Neuronal stem cell (in vitro differentiated cells): Measurements from ENCODE around the gene CDK5R1.

Source experiments
- DNase-seq: peaks from one replicate; pipeline ENCODE4 v3.0.0-alpha.2; 2013; ENCODE audit warnings: low spot score
- H2AFZ ChIP-seq: one replicate; pipeline ENCODE4 v1.6.1; 2013; ENCODE audit warnings: mild to moderate bottlenecking, low read length, inconsistent platforms
- H2AK5ac ChIP-seq: 2 replicates; pipeline ENCODE4 v1.6.1; 2013; ENCODE audit warnings: low read depth, mild to moderate bottlenecking, inconsistent platforms, low read length, moderate library complexity, mixed read lengths
- H2BK120ac ChIP-seq: 2 replicates; pipeline ENCODE4 v1.6.1; 2013; ENCODE audit warnings: low read depth, mild to moderate bottlenecking, inconsistent platforms, low read length, moderate library complexity, mixed read lengths
- H2BK12ac ChIP-seq: one replicate; pipeline ENCODE4 v1.6.1; 2013; ENCODE audit warnings: low read length, inconsistent platforms
- H2BK15ac ChIP-seq: 2 replicates; pipeline ENCODE4 v1.6.1; 2013; ENCODE audit warnings: mild to moderate bottlenecking, low read length, inconsistent platforms, mixed read lengths
- H2BK5ac ChIP-seq: one replicate; pipeline ENCODE4 v1.6.1; 2013; ENCODE audit warnings: inconsistent platforms, mild to moderate bottlenecking, low read length, moderate library complexity
- H3K14ac ChIP-seq: one replicate; pipeline ENCODE4 v1.6.1; 2013; ENCODE audit warnings: low read length, inconsistent platforms
- H3K18ac ChIP-seq: 2 replicates; pipeline ENCODE4 v1.6.1; 2013; ENCODE audit warnings: low read length, inconsistent platforms
- H3K23ac ChIP-seq: 2 replicates; pipeline ENCODE4 v1.6.1; 2013; ENCODE audit warnings: low read depth, mild to moderate bottlenecking, mixed read lengths, low read length, inconsistent platforms; ENCODE audit not compliant: poor library complexity
- H3K27ac ChIP-seq: replicated peaks from 3 replicates; pipeline ENCODE4 v1.5.1; 2013; ENCODE audit warnings: low read length, inconsistent platforms
- H3K27me3 ChIP-seq, 3 experiments: 2 replicates each; pipeline ENCODE4 v1.6.1; 2013; ENCODE audit warnings: low read length in 3 of 3, mild to moderate bottlenecking in 2 of 3, inconsistent platforms in 1 of 3, low read depth in 1 of 3, mixed read lengths in 1 of 3, moderate library complexity in 1 of 3; ENCODE audit not compliant: control insufficient read depth in 3 of 3, insufficient read depth in 3 of 3
- H3K36me3 ChIP-seq, 2 donors: replicated peaks in 1 of 2; 2 replicates each; pipeline ENCODE4 v1.6.1; 2013; ENCODE audit warnings: low read length in 2 of 2; ENCODE audit not compliant: control insufficient read depth in 2 of 2, insufficient read depth in 2 of 2
- H3K4ac ChIP-seq: 2 replicates; pipeline ENCODE4 v1.6.1; 2013; ENCODE audit warnings: inconsistent platforms, mild to moderate bottlenecking, low read length, moderate library complexity
- H3K4me1 ChIP-seq, 2 donors: 1 replicate in 1 of 2; 2 replicates in 1 of 2; pipeline ENCODE4 v1.6.1; 2013; ENCODE audit warnings: low read length in 2 of 2, low read depth in 1 of 2; ENCODE audit not compliant: control insufficient read depth in 2 of 2, insufficient read depth in 1 of 2
- H3K4me2 ChIP-seq: one replicate; pipeline ENCODE4 v1.6.1; 2013; ENCODE audit warnings: mild to moderate bottlenecking, low read length, inconsistent platforms; ENCODE audit not compliant: insufficient read depth, poor library complexity, severe bottlenecking
- H3K4me3 ChIP-seq, 2 donors: 2 replicates each; pipeline ENCODE4 v1.5.1; 2013; ENCODE audit warnings: low read length in 2 of 2, mild to moderate bottlenecking in 2 of 2, inconsistent platforms in 1 of 2, moderate library complexity in 1 of 2
- H3K79me1 ChIP-seq: one replicate; pipeline ENCODE4 v1.6.1; 2013; ENCODE audit warnings: low read depth, mild to moderate bottlenecking, inconsistent platforms, low read length, moderate library complexity
- H3K9ac ChIP-seq: one replicate; pipeline ENCODE4 v1.6.1; 2013; ENCODE audit warnings: mild to moderate bottlenecking, low read depth, low read length, inconsistent platforms; ENCODE audit not compliant: poor library complexity
- H3K9me3 ChIP-seq, 2 donors: replicated peaks in 1 of 2; 2 replicates each; pipeline versions ENCODE3 to v1.6.1; 2013; ENCODE audit warnings: low read length in 2 of 2, mild to moderate bottlenecking in 2 of 2, inconsistent platforms in 1 of 2, low read depth in 1 of 2, mixed read lengths in 1 of 2, moderate library complexity in 1 of 2; ENCODE audit not compliant: control insufficient read depth in 2 of 2, insufficient read depth in 1 of 2
- H4K8ac ChIP-seq: one replicate; pipeline ENCODE4 v1.6.1; 2013; ENCODE audit warnings: low read depth, mild to moderate bottlenecking, inconsistent platforms, low read length, moderate library complexity
- H4K91ac ChIP-seq: one replicate; pipeline ENCODE4 v1.6.1; 2013; ENCODE audit warnings: low read length, low read depth, mild to moderate bottlenecking, inconsistent platforms; ENCODE audit not compliant: poor library complexity
- WGBS, 2 donors: extraction: QIAGEN DNeasy Blood & Tissue Kit; methylation state at CpG; one replicate each; pipeline ENCODE4 v1.1.7; 2013; ENCODE audit warnings: missing lambda C conversion rate in 2 of 2, mixed read lengths in 1 of 2; ENCODE audit not compliant: insufficient read length in 2 of 2, insufficient replicate concordance in 1 of 2; ENCODE audit errors: extremely low coverage in 2 of 2; 5-methylcytosine and 5-hydroxymethylcytosine counted together

CDK5R1 gene

DNA sequence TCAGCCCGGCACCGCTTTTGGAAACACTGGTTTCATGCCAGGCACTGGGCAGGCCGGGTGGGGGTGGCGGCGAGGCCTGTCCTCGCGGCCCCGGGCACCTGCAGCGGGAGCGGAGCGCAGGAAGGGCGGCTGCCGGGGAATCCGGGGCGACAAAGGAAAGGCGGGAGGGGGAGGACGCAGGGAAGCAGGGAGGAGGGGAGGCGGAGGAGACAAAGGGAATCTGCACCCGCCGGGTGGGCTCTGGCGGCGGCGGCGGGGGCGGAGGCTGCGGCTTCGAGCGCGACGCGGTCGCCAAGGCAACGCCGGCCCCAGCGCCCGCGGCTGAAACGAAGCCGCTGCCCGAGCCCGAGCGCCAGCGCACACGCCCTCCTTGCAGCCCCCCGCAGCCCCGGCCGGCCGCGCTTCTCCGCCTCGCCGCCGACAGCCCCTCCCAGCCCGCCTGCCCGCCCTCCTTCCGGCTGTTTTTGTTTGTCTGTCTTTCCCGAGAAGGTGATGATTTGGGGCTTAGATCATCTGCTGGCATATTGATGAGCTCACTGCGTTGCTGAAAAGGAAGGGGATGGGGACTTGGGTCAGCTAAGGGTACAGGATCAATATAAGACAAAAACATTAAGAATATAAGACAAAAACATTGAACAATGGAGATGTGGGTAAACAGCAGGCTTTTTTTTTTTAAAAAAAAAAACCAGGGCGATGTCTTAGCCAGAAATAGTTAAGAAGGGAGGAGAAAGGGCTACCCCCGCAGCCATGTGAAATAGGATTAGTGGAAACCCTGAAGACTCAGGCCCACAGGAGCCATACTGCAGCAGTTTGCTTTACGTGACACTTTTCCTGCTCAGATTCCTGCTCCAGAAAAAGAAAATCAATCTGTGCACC lies 32.7 kb downstream of the CDK5R1 start:
- DNase-seq = peak; percentile 91
- Histone ChIP-seq H3K9ac (peak overlapping the region; percentile 74), H3K23ac (no peak overlapping the region), H3K18ac (peak overlapping the region; percentile 72), H3K4me3 (peak overlapping the region; percentile 39 to 71), H3K36me3 (no peaks in the 10 kb centered on the region), H2AFZ (peak overlapping the region; percentile 75), H2BK15ac (peak overlapping the region; percentile 84), H4K8ac (peak overlapping the region; percentile 43), H4K91ac (peak overlapping the region; percentile 30), H3K27ac (peak overlapping the region; percentile 94), H2BK120ac (peak overlapping the region; percentile 56), H2BK5ac (peak overlapping the region; percentile 82), H3K79me1 (no peaks in the 10 kb centered on the region), H3K14ac (no peak overlapping the region), H3K4me1 (peaks cover 39 to 59% of the 10 kb centered on the region in 2 donors), H3K27me3 (no peaks in the 10 kb centered on the region), H3K9me3 (no peaks in the 10 kb centered on the region), H2BK12ac (peak overlapping the region; percentile 16), H3K4ac (no peak overlapping the region), H3K4me2 (peak overlapping the region; percentile 52), H2AK5ac (peak overlapping the region; percentile 88)
- WGBS, 2 donors = no CpG with 5 or more reads among the region's 61 CpGs

DNA sequence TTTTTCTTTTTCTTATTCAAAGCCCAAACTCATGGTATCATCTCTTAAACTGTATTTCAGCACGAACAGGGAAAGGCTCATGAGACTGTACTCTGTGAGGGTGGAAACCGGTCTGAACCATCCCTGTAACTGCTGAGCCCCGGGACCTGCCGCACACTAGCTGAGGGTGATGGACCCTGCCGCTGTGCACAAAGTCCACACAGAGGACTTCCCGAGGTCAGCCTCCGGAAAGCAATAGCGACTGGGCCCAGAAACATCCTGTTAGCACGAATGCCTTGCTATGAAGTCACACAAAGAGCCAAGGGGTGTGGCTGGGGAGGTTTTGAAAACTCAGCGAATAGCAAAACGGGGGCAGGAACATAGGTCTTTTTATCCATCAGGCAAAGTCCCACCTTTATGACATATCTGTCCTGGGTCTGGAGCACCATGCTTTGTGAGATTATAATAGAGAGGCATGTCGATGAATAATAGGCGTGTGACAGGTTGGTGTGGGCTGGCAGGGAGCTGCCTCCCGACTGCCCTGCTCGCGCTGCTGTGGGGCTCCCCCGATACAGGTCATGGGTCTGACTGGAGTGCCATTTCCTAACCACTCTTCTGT lies 33.4 kb downstream of the CDK5R1 start:
- H3K4me2 ChIP-seq = peak overlapping the region; percentile 28
- peak overlapping the region in 1 of 2 donors; percentile 39 for H3K4me3 ChIP-seq

GRCh38 chr17:32520737-32521404 lies 34.1 kb downstream of the CDK5R1 start:
- no peaks in the 10 kb centered on the region for H3K36me3 ChIP-seq
- H3K23ac ChIP-seq = no peak overlapping the region
- H3K18ac ChIP-seq = peak overlapping the region; percentile 0
- H2BK120ac ChIP-seq = no peak overlapping the region
- no peak overlapping the region for H2BK15ac ChIP-seq
- no peak overlapping the region for H3K4me2 ChIP-seq
- H2BK5ac ChIP-seq = peak overlapping the region; percentile 7
- H3K9me3 ChIP-seq = no peaks in the 10 kb centered on the region
- no peak overlapping the region for H3K14ac ChIP-seq
- H3K4me1 ChIP-seq = peaks cover 39 to 53% of the 10 kb centered on the region in 2 donors
- no peak overlapping the region for H3K4ac ChIP-seq
- H2AFZ ChIP-seq = peak overlapping the region; percentile 75
- H2AK5ac ChIP-seq = no peak overlapping the region
- H3K79me1 ChIP-seq = no peaks in the 10 kb centered on the region
- no peak overlapping the region for H3K9ac ChIP-seq
- no peak overlapping the region for H4K91ac ChIP-seq
- peak overlapping the region in 1 of 2 donors; percentile 39 for H3K4me3 ChIP-seq
- WGBS, 2 donors = no CpG with 5 or more reads among the region's 9 CpGs
- H2BK12ac ChIP-seq = no peak overlapping the region
- H3K27ac ChIP-seq = peak overlapping the region; percentile 90
- H4K8ac ChIP-seq = no peak overlapping the region
- no peak for DNase-seq
- H3K27me3 ChIP-seq = no peaks in the 10 kb centered on the region

More for the DNA sequence above, 33.4 kb downstream of the CDK5R1 start:
- Histone ChIP-seq H3K23ac (no peak overlapping the region), H2BK120ac (no peak overlapping the region), H3K14ac (no peak overlapping the region), H4K8ac (no peak overlapping the region), H2BK15ac (no peak overlapping the region), H3K4me1 (peaks cover 39 to 56% of the 10 kb centered on the region in 2 donors), H3K79me1 (no peaks in the 10 kb centered on the region), H3K4ac (no peak overlapping the region), H2BK12ac (no peak overlapping the region), H4K91ac (no peak overlapping the region), H3K27ac (peak overlapping the region; percentile 90), H3K9ac (no peak overlapping the region), H2AFZ (peak overlapping the region; percentile 75), H3K18ac (peak overlapping the region; percentile 88), H3K27me3 (no peaks in the 10 kb centered on the region), H2AK5ac (no peak overlapping the region), H3K36me3 (no peaks in the 10 kb centered on the region), H2BK5ac (peak overlapping the region; percentile 7), H3K9me3 (no peaks in the 10 kb centered on the region)
- no CpG with 5 or more reads among the region's 17 CpGs for WGBS, 2 donors
- peak; percentile 35 for DNase-seq
